Neural progenitor cell (in vitro differentiated cells): ENCODE data around the gene FADS1.

ENCODE experiments used
- CTCF ChIP-seq: fragments of 200-600 bp; sonication (generic); IDR thresholded peaks from 2 replicates; pipeline ENCODE4 v1.5.1; 2017; ENCODE audit warnings: antibody characterized with exemption, mild to moderate bottlenecking
- EZH2phosphoT487 ChIP-seq: fragments of 200-600 bp; sonication (generic); IDR thresholded peaks from 2 replicates; pipeline ENCODE4 v1.6.1; 2017; ENCODE audit warnings: antibody characterized with exemption

GRCh38 chr11:61757213-61757862 lies 59.5 kb downstream of the FADS1 start:
- TF ChIP-seq EZH2phosphoT487 (no peak), CTCF (no peak)
